Central memory CD4-positive, alpha-beta T cell (primary cell): ENCODE measurements around the gene CAPN8.

Experiments
- DNase-seq: peaks from one replicate; pipeline ENCODE4 v3.0.0; 2022

The CAPN8 gene

DNA sequence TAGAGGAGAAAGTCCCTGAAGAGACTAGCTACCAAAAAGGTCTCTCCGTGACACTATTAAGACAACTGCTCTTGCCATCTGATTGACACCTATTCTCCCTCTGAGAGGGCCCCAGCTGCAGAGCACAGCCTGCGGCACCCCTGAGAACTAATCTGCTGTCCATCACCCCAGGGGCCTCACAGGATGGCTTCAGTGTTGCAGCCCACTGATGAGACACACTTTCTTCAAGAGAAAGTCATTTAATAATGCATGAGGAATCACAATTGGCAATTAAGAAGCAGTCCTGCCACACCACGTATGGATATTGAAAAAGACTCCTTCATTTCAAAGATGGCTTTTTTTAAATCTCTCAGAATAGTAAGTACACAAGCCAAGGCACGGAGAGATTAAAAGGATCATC is 48.9 kb downstream of the CAPN8 start:
- no peak for DNase-seq

DNA sequence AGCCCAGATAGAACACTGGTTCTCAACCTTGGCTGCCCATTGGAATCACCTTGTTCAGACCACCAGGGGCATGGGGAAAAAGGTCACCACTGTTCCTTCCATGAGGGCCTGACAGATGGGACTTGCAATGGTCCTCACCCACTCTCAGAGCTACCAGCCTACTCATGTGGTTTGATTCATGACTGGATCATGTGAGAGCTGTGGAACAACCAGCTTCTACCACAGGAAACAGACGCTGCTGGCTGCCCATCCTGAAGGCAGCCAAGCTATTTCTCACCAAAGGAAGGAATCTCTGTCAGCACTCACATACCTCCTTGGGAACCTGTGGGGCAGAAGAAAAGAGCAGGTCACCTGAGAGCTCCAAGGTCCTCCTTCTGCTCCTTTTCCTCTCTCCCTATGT is 53.6 kb downstream of the CAPN8 start:
- no peak for DNase-seq

DNA sequence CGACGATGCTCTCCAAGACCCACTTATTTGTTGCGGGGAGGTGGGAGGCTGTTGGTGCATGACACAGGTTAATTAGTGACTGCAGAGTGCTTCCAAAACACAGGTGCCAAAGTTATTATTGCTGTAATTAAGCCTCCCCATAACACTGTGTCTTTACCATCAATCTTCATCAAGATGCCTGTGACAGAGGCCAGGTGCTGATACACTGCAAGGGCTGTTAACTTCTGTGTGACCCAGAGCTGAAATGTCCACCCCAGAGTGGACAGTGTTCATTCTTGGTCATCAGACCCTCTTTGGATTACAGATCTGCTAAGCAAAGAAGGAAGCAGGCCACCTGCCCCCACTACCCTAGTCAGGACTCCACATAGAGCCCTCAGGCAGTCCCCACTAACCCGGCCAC is 55.5 kb downstream of the CAPN8 start:
- no peak for DNase-seq

DNA sequence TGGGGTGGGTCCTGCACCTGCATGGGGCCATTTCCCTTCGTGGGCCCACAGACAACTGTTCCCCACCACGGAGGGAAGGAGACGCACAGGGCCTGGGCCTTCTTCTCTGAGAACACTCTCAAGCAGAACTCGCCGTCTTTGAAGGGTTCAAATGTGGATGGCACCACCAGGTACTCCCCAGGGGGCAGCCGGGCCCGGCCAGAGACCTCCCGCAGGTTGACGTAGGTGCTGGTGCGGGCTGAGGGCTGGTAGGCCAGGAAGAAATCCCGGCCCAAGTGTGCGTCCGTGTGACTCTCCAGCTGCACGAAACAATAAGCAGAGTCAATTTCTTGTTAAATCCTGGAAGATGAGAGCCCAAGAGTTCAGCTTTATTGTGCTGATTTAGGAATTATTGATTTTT is 56.4 kb downstream of the CAPN8 start:
- DNase-seq, result no peak

DNA sequence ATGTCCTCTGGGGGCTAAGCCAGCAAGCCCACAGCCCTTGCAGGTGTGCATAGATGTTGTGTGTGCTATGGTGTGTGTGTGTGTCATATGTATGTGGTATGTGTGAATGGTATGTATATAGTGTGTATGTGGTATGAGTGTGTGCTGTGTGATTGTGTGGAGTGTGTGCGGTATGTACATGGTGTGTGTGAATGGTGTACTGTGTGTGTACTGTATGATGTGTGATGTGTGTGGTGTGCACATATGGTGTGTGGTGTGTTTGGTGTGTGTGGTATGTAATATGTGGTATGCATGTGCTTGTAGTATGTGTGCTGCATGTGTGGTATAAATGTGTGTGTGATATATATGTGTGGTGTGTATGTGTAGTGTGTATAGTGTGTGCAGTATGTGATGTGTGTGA is 107.0 kb downstream of the CAPN8 start:
- DNase-seq, result no peak

DNA sequence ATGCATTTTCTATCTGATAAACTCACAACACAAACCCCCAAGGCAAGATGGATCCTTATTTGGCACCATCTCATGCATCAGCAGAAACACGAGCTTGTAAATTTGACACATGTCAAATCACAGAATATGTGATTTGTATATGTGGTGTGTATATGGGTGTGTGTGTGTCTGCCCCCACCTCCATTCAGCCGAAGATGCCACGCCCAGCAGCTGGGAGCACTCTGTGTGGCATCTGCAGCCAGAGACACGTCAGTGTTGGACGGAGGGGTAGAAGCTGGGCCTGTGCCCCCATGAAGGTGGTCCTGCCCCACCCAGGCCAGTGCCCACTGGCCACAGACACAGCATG is 108.4 kb downstream of the CAPN8 start:
- DNase-seq, result no peak

DNA sequence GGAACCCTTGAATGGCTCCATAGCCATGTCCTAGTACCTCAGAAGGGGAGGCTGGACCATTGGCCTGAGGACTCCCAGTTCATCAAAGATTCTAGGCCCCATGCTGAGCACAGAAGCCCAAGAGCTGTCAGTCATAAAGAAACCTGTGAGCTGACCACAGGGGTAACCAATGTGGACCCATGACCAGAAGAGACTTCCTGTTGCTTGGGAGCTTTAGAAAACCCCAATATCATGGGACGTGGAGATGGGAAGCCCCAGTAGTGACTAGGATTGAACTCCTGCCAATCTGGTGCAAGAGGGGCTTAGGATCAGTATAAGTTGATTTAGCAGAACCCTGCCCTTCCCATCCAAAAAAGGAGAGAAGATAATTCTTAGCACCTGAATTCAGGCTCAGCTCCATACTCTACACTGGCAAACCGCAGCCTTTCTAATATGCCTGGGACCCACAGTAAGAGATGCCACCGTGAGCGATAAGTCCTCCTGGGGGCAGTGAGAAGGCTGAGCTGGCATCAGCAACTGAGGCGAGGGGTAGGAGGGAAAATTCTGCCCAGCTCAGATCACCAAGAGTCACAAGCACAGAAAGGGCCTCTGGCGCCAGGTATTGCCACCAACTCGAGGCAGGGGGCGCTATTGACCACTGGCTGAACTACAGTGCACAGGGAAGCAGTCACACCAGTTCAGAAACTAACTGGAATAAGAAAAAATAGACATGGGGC is 108.9 kb downstream of the CAPN8 start:
- DNase-seq, result no peak

DNA sequence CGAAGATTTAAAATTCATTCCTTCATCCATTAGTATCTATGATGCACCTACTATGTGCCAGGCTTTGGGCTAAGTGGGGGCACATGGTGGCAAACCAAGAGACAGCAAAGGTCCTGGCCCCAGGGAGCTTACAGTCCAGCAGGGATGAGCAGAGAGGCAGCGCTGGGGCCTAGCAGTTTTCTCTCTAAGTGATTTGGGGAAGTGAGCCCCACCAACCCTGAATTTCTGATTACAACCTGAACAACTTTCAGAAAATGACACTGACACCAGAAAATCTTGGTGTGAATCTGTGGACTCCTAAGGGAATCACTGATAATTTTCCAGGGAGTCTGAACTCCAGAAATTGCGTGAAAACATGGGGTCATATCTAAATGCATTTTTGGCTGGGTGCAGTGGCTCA is 111.5 kb downstream of the CAPN8 start:
- DNase-seq, result no peak

DNA sequence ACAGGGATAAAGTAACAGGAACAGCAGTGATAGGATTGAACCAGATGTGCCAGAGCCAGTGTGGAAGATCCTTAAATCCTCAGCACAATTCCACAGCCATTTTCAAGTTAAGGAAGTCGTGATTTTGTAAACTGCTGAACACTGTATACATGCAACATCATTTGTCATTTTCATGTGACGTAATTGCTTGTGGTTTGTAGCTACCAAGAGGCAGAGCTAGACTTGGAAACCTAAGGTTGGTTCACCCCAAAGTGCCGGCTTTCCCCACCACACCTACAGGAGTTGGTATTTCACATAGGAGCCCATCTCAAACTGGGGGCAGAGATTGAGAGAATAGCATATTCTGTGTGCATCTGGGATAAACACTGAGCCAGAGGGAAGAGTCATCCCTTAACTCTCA is 113.9 kb downstream of the CAPN8 start:
- no peak for DNase-seq

DNA sequence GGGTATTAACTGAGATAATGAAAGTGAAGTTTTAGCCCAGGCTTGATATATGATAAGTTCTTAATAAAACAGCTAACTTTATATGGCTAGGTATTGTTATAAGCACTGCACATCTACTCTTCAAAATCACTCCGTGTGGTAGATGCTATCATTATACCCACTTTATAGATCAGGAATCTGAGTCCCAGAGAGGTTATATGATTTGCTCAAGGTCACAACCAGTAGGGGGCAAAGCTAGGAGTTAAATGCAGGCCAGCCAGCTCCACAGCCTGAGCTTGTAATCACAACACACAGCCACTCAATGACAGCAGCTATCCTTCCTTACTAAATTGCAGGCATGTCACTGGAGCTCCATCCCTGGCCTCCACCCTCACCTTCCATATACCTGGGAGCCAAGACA is 115.8 kb downstream of the CAPN8 start:
- no peak for DNase-seq

DNA sequence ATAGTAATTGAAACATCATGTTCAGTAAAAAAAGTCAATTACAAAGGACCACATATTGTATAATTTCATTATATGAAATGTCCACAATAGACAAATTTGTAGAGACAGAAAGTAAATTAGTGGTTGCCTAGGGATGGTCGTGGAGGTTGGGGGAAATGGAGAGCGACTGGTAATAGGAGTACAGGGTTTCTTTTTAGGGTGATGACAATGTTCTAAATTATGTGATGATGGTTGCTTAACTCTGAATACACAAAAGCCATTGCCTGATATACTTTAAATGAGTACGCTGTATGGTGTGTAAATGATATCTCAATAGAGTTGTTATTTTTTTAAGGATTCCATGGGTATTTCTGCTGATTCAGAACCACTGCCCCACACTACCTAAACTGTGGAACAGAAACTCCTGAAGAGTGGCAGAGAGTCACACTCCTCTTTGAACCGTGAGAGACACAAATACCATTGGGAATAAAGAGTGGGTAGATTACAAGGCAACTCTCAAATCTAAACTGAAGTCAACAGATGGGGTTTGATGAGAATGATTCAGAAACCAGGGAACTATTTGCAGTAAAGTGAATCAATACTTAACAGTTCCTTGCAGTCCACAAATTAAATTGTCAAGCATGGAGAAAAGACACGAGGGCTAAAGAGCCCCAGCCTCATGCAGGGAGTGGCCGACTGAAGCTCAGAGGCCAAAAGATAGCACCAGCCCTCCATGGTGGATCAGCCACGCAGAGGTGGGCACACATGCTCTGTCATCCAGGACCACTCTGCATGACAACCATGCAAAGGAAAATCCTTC is 118.0 kb downstream of the CAPN8 start:
- DNase-seq, result no peak

DNA sequence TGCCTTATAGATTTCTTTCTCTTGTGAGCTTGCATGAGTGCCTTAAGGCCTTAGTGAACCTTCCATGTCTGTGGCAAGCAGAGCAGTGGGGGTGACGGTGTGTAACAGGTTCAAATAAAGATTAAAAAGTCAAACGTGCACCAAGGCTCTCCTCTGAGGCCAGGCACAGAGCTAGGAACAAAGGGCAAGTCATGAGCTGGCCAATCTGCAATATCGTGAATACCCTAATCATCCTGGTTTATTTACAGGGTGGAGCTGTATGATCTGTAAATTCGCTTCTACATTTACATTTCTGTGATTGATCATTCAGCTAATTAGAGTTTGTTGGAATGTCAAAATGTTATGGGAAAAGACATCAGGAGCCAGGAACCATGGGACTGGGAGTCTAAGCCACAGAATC is 120.2 kb downstream of the CAPN8 start:
- DNase-seq, result no peak

DNA sequence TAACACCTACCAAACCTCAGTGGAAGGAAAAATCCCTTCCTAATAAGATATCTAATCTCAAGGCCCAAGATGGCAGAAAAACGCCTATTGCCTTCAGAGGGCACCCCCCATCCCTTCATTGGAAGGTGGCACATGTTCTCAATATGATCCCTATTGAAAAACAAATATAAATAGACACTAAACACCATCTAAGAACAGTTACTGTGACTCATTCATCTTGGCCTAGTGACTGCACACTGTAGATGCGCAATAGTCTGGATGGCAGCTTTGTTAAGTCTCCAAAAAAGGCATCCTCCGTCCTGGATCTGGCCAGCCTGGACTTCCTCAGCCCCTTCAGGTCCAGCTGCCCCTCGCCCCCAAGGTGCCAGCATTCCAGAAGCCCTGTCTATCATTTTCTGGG is 121.9 kb downstream of the CAPN8 start:
- no peak for DNase-seq

DNA sequence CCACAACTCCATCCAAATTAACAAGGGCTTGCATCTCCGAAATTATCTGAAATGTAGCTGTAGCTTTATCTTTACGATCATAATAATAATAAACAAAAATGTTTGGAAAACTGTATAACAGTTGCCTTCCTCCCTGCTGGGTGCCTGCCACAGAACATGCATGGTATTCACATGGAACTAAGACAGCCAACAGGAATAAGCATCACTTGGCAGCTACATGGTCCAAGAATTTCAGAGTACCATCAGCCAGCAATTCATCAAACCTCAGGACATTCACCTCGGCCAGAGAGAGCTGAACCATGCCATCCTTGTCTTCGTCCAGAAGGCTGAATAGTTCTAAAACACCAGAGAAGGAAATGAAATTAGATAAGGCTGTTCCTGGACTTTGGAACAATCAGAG is 122.7 kb downstream of the CAPN8 start:
- DNase-seq, result no peak

DNA sequence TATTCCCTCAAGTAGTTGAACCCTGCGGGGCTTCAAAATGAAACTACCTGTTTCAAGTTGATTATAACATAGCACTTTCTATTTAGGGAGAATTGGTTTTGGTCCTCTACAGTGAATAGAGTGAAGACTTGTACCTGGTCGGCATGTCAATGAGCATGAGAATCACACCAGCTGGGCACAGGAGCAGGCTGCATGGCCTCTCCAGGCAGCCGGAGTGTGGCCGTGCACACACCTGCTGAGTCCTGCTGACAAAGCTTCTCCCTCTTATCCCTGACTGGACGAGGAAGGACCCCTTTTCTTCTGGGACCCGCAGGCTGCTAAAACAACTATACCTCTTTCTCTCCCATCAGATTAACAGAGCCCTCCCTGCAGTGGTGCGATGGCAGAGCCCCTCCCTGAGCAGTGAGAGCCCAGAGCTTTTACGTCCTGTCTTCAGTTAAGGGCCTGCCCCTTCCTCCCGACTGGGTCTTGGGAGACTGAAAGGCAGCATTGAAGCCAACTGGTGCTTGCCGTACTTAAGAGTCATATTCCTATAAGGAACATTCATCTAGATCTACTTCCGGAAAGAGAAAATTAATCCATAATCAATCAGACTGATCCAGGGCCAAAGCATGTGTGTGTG is 124.9 kb downstream of the CAPN8 start:
- DNase-seq, result no peak

DNA sequence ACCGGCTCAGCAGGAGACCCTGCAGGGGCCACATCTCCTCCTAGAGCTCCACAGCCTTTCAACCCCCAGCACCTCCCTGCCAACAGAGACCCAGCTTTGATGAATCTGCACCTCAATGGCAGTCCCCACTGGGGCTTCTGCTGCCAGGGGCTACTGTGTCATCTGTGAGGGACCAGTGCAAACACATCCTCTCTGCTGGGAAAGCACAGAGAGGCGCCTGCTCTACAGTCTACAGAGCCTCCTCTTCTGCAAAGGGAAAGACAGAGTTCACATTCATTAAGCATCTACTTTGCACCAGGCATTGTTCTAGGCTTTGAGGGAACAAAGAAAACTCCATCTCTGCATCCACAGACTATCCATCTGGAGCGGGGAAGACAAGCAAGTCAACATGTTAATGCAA is 125.8 kb downstream of the CAPN8 start:
- no peak for DNase-seq

DNA sequence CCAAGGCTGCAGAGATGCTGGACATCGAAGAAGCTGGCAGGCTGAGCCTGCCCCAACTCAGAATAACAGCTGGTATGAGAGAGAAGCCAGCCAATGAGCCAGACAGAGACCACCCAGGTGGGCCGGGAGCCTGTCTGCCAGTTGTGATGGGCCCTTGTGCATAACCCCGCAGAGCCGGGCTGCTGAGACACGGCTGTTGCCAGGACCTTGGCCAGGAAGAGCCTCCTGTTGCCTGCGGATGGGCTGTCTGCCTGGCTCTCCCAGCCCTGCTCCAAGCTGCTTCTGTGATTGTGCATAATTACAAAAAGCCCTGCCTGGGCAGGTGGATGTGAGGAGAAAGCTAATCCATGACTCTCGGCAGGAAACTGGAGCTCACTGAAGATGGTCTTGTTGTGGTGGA is 126.5 kb downstream of the CAPN8 start:
- DNase-seq, result no peak

DNA sequence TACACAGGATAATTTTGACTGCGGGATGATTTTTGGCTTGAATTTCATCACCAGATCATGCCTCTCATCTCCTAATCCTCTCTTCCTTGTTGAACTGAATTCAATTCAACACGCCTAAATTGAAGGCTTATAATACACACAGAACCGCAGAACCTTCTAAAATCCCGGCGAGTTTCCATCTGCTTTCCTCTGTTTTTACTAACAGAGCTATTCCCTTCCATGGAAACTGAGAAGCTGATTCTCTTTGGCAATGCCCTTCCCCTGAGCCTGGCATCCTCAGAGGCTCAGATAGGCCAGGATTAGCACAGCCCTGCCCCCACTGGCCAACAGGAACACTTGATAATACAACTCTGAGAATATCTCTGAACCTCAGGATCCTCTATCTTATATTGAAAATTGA is 130.2 kb downstream of the CAPN8 start:
- no peak for DNase-seq

DNA sequence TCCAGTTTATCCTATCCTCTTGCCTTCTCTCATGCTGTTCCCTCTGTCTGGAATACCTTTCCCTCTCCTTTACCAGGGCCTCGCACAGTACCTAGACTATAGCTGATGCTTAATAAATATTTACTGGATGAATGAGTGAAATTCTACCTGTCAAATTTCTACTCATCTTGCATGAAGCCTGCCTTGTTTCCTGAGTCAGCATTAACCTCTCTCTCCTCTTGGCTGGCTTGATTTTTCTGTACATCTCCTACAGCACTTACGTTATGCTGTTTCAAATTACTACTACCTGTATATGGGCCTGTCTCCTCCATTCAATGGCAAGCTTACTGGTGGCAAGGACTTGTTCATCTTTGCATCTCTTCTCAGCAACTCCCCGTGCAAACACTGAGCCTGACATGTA is 130.8 kb downstream of the CAPN8 start:
- no peak for DNase-seq

DNA sequence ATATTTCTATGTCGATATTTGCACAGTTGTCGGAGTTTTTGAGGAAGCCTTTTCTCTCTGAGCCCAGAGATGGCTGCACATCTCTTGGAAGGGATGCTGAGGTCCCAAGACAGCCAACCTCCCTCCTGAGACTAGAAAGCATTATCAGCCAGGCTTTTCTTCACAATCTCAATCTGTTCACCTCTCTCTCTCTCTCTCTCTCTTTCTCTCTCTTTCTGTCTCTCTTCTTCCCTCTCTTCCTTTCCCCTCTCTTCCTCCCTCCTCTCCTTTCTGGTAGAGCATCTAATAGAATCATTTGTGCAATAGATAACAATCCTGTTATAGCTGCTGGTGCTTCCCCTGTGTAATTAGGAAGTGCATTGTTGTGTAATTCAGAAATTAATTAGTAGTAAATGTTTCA is 131.8 kb downstream of the CAPN8 start:
- DNase-seq, result no peak

DNA sequence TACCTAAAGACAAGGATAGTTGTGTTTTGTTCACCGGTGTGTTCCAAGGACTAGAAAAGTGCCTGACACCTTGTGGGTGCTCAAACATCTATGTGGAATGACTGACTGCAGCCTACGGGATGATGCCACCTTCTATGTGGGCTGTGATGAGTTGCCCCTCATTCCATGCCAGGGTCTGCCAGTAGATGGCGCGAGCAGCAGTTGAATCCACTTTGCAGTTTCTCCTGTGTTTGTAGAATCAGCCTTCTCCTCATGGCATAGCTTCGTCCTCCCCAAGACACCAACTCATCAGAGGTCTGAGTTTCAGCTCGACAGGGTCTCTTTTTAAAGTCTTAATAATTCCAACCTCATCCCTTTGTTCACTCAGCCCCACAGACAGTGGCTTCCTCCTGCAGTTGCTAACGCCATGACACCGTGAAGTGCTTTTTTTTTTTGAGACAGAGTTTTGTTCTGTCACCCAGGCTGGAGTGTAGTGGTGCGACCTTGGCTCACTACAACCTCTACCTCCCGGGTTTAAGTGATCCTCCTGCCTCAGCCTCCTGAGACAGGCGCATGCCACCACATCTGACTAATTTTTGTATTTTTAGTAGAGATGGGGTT is 133.7 kb downstream of the CAPN8 start:
- DNase-seq, result no peak

DNA sequence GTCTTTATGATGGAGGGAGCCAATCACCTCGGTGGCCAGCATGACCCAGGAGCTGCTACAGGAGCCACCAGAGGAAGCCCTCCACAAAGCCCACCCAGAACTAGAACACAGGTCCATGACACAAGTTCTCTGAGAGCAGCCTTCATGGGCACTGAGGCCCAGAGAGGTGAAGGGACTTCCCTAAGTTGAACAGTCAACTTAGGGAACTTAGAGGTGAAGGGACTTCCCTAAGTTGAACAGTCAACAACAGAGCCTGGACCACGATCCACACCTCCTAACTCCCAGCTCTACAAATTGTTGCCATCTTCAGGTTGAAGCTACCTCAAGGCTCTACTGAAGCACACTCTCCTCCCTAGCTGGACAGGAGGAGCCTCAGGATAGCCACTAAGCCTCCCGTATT is 139.5 kb downstream of the CAPN8 start:
- no peak for DNase-seq

DNA sequence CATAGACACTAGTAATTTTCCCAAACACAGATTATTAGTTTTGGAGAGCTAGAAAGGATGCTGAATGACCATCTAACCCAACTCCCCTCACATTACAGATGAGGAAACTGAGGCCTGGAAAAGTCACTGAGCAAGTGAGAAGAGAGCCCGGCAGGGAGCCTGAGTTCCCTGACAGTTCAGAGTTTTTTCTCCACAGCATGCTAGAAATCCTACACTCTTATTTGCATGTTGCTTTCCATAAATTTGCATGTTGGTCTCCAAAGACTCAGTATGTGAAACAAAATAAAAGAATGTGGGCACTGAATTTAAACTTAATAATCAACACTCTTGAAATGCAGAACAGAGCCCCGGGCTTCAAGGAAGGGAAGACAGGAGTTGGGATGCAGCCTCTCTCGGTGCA is 140.0 kb downstream of the CAPN8 start:
- DNase-seq, result no peak

DNA sequence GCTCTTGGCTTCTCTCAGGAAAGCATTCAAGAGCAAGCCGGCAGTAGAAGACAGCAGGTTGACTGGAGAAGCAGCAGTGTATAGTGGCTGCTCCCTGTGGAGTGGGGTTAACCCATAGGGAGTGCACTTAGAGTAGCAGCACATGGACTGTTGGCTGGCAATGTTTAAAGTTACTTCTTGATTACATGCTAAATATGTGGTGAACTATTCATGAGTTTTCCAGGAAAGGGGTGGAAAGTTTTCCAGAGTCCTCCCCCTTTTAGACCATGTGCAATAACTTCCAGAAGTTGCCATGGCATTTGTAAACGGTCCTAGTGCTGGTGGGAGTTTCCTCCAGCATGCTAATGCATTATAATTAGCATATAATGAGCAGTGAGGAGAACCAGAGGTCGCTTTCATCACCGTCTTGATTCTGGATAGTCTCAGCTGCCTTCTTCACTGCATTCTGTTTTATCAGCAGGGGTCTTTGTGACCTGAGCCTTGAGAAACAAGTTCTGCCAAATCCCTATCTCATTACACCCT is 140.5 kb downstream of the CAPN8 start:
- DNase-seq, result no peak
